Measurements from ENCODE around the gene OPCML.

DNA sequence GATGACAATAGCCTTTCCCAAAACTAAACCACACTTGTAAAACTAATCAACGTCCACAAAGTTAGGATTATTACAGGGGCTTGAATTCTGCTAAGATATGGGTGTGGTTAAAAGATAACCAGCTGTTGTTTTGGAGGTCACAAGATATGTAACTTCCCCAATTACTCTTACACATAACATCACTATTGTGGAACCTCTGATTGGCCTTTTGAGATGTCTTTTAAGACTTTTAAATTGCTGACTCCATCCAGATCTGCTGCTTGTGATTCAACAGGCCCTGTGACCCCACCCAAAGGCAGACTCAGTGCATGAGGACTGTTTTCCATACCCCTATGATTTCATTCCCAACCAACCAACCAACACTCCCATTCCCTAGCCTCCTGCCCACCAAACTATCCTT is 893.9 kb downstream of the OPCML start:
- TF ChIP-seq, protein P1, sequence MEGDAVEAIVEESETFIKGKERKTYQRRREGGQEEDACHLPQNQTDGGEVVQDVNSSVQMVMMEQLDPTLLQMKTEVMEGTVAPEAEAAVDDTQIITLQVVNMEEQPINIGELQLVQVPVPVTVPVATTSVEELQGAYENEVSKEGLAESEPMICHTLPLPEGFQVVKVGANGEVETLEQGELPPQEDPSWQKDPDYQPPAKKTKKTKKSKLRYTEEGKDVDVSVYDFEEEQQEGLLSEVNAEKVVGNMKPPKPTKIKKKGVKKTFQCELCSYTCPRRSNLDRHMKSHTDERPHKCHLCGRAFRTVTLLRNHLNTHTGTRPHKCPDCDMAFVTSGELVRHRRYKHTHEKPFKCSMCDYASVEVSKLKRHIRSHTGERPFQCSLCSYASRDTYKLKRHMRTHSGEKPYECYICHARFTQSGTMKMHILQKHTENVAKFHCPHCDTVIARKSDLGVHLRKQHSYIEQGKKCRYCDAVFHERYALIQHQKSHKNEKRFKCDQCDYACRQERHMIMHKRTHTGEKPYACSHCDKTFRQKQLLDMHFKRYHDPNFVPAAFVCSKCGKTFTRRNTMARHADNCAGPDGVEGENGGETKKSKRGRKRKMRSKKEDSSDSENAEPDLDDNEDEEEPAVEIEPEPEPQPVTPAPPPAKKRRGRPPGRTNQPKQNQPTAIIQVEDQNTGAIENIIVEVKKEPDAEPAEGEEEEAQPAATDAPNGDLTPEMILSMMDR (IDR thresholded peaks at IDR 0.05) = no peak
- no peak for TF ChIP-seq ZFX (IDR thresholded peaks at IDR 0.05; ENCODE audit: borderline replicate concordance)
